Midbrain (tissue), 1 donor: ENCODE measurements around the gene PRMT2.

Source experiments
- DNase-seq: peaks from one replicate; lab custom pipeline; 2025; lab: John Stamatoyannopoulos, UW

PRMT2 gene

GRCh38 chr21:46635324-46636180, at the start of gene PRMT2:
Gene PRMT2 (plus strand): TSS chr21:46635674. CDS start chr21:46636952, 1,278 bp downstream.
- DNase-seq = peak; percentile 97

- no peak for DNase-seq
Measured at GRCh38 chr21:46594276-46594675, 41.2 kb upstream of the PRMT2 start.

DNA sequence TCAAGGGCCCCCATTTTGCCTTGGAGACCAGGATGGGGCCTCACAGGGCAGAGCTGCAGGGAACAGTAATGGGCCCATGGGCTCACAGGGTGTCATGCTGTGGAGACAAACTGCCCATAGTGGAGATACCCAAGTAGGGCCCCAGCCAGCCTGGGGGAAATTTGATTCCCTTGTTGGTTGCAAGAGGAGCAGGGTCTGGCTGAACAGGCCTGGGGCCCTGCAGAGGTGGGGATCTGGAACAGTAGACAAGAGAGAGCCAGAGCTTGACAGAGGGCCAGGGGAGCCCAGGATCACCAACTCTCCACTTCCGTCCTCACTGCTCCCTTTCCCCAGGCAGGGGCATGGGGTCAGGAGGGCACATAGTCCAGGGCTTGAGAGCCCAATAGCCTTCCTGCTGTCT, 39.3 kb upstream of the PRMT2 start:
- DNase-seq = no peak

DNA sequence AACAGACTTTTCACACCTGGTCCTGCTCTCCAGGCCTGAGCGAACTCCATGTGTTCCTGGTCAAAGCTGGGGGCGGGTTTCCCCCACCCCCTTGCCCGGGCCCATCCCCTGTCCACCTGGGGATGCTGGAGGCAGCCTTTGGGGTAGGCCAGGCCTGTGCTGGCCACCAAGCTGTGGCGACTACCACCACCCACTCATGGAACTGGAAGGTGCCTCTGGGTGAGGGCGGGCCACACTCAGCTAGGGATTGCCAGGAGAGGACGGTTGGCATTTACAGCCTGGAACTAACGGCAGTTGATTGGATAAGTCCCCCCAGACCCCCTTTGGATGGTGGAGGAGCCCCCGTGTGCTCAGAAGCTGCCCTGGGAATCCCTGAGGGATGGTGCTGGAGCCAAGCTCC, 38.4 kb upstream of the PRMT2 start:
- no peak for DNase-seq

DNA sequence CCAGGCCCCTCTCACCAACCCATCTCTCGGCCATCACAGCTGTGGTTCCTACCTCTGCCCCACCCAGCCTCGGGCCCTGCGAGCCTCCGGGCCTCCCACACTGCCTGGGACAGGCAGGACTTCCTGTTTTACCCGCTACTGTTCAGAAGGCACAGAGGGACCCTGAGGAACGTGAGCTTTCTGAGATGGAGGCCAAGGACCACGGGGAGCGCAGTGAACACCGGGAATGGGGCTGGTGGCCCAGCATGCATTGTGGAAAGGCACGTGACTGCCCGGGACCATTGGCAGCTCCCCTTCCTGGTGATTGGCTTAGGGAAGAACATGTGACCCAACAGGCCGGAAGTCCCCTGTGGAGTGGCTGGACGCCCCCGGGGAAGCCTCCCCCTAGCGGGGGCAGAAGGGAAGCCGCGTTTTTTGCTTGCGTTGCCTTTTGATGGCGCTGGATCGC, 37.6 kb upstream of the PRMT2 start:
- DNase-seq = no peak

GRCh38 chr21:46598581-46599572, 36.6 kb upstream of the PRMT2 start:
- peak; percentile 24 for DNase-seq

DNA sequence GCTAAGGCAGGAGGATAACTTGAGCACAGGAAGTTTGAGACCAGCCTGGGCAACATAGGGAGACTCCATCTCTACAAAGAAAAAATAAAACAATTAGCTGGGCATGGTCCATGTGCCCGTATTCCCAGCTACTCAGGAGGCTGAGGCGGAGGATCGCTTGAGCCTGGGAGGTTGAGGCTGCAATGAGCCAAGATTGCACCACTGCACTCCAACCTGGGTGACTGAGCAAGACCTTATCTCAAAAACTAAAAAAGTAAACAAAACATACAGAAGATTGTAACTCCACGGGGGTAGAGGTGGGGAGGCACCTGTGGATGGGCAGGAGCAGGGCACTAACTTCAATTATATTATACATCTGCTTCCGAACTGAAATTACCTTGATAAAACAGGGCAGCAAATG, 35.2 kb upstream of the PRMT2 start:
- DNase-seq = no peak

GRCh38 chr21:46600978-46601377, 34.5 kb upstream of the PRMT2 start:
- DNase-seq = no peak

DNA sequence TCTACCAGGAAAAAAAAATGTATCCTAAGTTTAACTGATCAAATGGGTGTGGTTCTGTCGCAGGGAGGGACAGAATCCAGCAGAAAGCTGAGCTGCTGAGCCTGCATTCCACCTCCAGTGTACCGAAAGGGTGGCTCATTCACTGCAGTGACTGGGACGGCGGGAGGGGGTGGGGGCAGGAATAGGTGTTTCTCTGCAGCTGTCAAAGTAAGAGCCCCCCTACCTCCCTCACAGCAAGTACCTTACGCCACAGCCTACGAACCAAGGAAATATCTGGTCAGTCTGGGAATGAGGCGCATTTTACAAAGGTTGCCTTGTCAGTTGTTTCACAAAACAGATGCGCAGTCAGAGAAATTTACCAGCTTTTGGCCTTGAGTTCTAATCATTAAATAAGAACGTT, 32.2 kb upstream of the PRMT2 start:
- DNase-seq = peak; percentile 34

DNA sequence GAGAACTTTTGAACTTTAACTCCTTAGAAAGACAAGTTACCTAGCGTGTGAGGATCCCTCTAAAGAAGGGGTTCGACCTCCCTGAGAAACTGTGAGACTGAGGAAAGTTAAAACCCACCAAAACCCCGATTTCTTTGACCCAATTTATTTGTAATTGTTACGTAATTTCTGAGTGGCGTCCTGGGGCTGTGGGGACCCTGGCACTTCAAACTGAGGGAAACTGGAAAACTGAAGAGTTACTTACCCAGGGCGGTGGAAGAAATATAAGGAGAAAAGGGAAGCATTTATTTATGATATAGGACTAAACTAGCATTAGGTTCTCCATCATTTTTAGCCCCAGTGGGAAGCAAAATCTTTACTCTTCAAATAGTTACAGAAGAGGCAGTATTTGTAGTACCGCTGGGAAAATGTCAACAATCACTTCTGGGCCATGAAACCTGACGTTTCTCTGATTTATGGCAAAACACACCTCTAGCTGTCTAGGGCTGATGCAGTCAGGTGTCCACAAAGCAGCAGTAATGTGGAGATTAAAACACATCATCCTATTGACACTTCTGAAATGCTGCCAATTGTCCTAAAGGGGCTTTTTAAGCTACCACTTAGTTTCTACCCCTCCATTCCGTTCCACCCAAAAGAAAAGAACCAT, 31.0 kb upstream of the PRMT2 start:
- peak; percentile 51 for DNase-seq

DNA sequence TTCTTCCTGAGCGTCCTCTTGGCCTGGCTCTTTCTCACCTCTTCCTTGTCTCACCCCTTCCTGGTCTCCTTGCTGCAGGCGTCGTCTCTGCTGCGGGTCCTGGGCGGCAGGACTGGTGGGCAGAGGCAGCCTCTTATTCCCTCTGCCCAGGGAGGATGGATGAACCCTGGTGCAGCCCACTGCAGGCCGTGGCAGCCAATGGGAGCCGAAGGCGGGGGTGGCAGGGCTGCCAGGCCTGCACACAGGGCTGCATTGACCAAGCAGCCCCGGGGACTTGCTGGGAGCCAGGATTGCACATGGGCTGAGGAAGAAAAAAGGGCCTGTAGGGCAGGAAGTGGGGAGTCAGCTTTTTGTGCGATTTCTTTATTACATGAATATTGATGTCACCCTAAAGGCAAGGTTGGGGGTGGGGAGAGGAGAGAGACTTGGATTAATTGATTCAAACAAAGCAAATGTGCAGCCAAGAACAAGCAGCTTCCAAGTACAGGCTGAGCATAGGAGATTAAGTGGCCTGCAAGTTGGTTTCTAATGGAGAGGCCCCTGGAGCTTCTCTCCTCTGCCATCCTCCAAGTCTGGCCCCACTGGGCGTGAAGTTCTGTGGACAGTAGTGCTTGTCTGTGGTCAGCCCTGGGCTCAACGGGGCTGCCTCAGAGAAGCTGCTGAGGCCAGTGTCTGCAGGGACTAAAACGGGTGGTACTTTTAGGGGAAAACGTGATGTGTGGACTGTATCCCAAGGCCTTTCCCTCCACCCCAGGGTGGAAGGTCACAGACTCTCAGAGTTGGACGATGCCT, 30.3 kb upstream of the PRMT2 start, which contains the start of gene S100B:
TSS of gene S100B (minus strand) at position 108 of the 792 bp plus-strand sequence. CDS start 2,667 bp downstream, outside the sequence.
- peak; percentile 95 for DNase-seq

DNA sequence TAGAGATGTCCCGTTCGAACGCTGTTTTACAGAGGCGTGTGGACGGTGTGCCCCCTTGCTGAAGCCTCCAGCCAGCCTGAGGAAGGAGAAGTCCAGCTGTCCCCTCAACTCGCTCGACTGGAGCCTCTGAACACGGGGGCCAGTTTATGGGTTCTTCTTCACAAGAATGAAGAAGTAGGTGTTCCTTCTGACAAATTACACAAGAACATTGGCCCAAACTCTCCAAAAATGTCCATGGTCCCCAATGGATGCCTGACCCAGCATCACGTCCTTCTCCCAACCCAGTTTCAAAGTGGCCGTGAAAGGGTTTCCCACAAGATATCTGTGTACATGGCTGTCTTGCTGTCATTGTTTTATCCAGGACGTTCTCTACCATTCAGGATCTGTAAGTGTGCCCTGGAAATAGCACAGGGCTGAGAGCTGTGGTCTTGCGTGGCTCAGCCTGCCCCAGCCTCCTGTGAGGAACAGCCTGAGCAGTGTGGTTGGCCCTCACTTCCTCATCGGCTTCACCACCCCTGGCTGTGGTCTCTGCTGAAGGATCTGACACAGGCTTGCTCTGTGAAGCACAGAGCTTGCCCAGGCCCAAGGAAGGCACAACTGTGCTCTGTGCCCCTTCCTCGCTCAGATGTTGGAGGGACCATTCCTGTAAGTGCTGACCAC, 29.6 kb upstream of the PRMT2 start:
- DNase-seq = peak; percentile 30

GRCh38 chr21:46606427-46606813, 29.1 kb upstream of the PRMT2 start:
- DNase-seq = no peak

DNA sequence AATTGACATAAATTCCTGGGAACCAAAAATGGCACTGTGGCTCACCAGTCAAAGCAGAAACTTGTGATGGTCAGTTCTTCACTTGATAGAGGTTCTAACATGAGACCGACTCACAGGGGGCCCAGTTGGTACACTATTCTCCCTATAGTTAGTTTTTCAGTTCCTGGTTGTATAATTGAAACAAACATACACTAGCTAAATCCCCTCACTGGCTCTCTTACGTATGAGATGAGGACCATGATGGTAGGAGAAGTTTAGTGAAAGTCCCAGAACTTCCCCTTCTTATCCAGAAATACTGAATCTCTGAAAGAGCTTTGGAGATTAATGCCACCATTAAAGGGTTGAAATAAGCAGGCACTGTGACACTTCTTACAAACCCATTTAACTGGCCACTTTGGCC, 27.8 kb upstream of the PRMT2 start:
- DNase-seq = no peak

GRCh38 chr21:46608672-46609111, 26.8 kb upstream of the PRMT2 start:
- DNase-seq = no peak

GRCh38 chr21:46610018-46610701, 25.3 kb upstream of the PRMT2 start:
- no peak for DNase-seq

DNA sequence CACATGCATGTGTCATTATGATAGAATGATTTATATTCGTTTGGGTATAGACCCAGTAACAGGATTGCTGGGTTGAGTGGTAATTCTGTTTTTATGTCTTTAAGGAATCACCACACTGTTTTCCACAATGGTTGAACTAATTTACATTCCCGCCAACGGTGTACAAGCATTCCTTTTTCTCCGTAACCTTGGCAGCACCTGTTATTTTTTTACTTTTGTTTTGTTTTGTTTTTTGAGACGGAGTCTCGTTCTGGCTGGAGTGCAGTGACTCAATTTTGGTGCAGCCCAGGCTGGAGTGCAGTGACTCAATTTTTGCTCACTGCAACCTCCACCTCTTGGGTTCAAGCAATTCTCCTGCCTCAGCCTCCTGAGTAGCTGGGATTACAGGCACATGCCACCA, 22.1 kb upstream of the PRMT2 start:
- DNase-seq = no peak

DNA sequence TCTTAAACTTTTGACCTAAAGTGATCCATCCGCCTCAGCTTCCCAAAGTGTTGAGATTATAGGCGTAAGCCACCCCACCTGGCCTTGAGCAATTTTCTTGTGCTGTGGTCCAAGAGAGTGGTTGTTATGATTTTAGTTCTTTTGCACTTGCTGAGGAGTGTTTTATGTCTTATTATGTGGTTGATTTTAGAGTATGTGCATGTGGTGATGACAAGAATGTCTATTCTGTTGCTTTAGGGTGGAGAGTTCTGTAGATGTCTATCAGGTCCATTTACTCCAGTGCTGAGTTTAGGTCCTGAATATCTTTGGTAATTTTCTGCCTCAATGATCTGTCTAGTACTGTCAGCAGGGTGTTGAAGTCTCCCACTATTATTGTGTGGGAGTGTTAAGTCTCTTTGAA, 19.4 kb upstream of the PRMT2 start:
- DNase-seq = no peak

DNA sequence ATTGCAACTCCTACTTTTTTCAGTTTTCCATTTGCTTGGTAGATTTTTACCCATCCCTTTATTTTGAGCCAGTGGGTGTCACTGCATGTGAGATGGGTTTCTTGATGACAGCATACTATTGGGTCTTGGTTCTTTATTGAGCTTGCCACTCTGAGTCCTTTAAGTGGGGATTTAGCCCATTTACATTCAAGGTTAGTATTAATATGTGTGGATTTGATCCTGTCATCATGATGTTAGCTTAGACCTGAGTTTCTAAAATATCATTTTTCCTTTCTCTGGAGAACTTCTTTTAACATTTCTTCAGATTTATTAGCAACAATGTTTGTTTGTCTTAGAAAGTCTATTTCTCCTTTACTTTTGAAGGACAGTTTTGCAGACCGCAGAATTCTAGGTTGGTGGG, 18.8 kb upstream of the PRMT2 start:
- DNase-seq = no peak
